Mesodermal cell (in vitro differentiated cells): ENCODE measurements around the gene FKBP5.

Source experiments
- H3K27ac ChIP-seq: 2 replicates; pipeline ENCODE4 v1.7.0; 2013; ENCODE audit warnings: mild to moderate bottlenecking, low read depth, low read length, moderate library complexity; ENCODE audit not compliant: severe bottlenecking
- H3K36me3 ChIP-seq: 2 replicates; pipeline ENCODE4 v1.7.1; 2013; ENCODE audit warnings: mild to moderate bottlenecking, low read length, moderate library complexity; ENCODE audit not compliant: control insufficient read depth, insufficient read depth
- H3K4me1 ChIP-seq: one replicate; pipeline ENCODE4 v1.7.1; 2013; ENCODE audit warnings: mild to moderate bottlenecking, low read length; ENCODE audit not compliant: insufficient read depth, control insufficient read depth, poor library complexity, severe bottlenecking
- H3K4me3 ChIP-seq: 2 replicates; pipeline ENCODE4 v1.7.0; 2013; ENCODE audit warnings: low read length, control low read depth, mild to moderate bottlenecking; ENCODE audit not compliant: insufficient read depth, poor library complexity, severe bottlenecking; ENCODE audit errors: extremely low read depth
- H3K9me3 ChIP-seq: 2 replicates; pipeline ENCODE4 v1.7.1; 2013; ENCODE audit warnings: mild to moderate bottlenecking, low read length, moderate library complexity; ENCODE audit not compliant: control insufficient read depth
- WGBS, 2 experiments: methylation state at CpG; one replicate each; pipeline ENCODE4 v1.1.5; 2013; ENCODE audit warnings: missing lambda C conversion rate in 2 of 2; ENCODE audit not compliant: insufficient coverage in 2 of 2; 5-methylcytosine and 5-hydroxymethylcytosine counted together

FKBP5 gene

DNA sequence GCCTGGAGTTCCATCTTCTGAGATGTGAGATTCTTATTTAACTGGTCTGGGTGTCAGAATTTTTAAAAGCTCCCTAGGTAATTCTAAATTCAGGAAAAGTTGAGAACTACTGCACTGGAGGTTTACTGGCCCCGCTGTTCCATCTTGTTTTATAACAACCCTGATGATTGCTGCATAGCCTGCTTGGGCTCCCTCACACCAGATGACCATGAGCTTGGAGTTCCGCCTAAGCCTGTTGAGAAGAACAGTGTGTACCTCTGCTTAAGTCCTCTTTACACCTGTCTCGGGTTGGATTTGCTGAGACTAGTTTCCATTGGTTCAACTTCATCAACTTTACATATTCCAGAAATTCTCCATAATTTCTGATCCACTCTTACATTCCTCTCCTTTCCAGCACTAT, 77.9 kb downstream of the FKBP5 start:
- Histone ChIP-seq H3K9me3 (no peaks in the 10 kb centered on the region), H3K27ac (no peak overlapping the region), H3K4me1 (no peaks in the 10 kb centered on the region), H3K36me3 (peaks cover 14% of the 10 kb centered on the region), H3K4me3 (no peak overlapping the region)
- 85 to 96% methylated on average over 3 of the region's 3 CpGs for WGBS, 2 experiments

DNA sequence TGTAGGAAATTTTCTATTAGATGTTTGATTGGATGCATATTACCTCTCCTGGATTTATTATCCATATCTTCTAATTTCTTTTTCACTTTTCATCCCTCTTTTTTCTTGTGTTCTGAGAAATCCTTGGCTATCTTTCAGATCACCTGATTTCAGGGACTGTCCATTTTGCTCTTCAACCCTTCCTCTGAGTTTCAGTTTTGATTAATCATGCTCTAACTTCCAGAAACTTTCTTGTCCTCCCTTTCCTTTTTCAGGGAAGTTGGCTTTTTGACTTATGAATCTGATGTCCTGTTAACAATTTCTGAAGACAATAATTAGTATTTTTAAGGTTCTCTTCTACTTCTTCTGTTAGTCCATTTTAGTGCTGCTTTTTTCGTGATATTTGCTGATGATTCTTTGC, 79.1 kb downstream of the FKBP5 start:
- Histone ChIP-seq H3K36me3 (peaks cover 14% of the 10 kb centered on the region), H3K4me1 (no peaks in the 10 kb centered on the region), H3K4me3 (no peak overlapping the region), H3K9me3 (no peaks in the 10 kb centered on the region), H3K27ac (no peak overlapping the region)
- WGBS, 2 experiments = 80 to 83% methylated on average over 1 of the region's 1 CpG

DNA sequence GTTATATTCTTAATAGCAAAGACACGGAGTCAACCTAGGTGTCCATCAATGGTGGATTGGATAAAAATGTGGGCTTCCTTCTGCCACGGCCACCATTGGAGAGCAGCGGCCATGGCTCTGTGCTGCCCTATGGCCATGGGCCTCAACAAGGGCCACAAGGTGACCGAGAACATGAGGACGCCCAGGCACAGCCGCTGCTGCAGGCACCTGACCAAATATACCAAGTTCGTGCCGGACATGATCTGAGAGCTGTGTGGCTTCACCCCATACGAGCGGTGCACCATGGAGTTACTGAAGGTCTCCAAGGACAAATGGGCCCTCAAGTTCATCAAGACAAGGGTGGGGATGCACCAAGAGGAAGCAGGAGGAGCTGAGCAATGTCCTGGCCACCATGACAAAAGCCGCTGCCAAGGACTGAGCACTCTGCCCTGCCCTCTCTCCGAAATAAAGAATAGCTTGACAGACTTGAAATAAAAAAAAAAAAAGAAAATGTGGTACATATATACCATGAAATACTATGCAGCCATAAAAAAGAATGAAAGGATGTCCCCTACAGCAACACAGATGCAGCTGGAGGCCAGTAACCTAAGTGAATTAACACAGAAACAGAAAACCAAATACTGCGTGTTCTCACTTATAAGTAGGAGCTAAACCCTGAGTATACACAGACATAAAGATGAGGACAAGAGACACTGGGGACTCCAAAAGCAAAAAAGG, 81.0 kb downstream of the FKBP5 start:
- Histone ChIP-seq H3K27ac (no peak overlapping the region), H3K36me3 (peaks cover 7% of the 10 kb centered on the region), H3K4me1 (peaks cover 3% of the 10 kb centered on the region), H3K4me3 (no peak overlapping the region), H3K9me3 (no peaks in the 10 kb centered on the region)
- WGBS, 2 experiments = 92 to 94% methylated on average over 9 to 11 of the region's 13 CpGs

DNA sequence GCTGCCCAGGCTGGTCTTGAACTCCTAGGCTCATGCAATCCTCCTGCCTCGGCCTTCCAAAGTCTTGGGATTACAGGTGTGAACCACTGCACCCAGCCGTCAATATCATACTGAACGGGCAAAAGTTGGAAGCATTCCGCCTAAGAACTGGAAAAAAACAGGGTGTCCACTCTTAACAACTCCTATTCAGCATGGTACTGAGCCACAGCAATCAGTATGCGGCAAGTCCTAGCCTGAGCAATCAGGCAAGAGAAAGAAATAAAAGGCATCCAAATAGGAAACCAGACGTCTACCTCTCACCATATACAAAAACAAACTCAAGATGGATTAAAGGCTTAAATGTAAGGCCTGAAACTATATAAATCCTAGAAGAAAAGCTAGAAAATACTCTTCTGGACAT, 83.1 kb downstream of the FKBP5 start:
- Histone ChIP-seq H3K36me3 (peaks cover 7% of the 10 kb centered on the region), H3K9me3 (no peaks in the 10 kb centered on the region), H3K4me1 (peaks cover 23% of the 10 kb centered on the region), H3K27ac (no peak overlapping the region), H3K4me3 (no peak overlapping the region)
- WGBS, 2 experiments = 88 to 98% methylated on average over 4 of the region's 6 CpGs

DNA sequence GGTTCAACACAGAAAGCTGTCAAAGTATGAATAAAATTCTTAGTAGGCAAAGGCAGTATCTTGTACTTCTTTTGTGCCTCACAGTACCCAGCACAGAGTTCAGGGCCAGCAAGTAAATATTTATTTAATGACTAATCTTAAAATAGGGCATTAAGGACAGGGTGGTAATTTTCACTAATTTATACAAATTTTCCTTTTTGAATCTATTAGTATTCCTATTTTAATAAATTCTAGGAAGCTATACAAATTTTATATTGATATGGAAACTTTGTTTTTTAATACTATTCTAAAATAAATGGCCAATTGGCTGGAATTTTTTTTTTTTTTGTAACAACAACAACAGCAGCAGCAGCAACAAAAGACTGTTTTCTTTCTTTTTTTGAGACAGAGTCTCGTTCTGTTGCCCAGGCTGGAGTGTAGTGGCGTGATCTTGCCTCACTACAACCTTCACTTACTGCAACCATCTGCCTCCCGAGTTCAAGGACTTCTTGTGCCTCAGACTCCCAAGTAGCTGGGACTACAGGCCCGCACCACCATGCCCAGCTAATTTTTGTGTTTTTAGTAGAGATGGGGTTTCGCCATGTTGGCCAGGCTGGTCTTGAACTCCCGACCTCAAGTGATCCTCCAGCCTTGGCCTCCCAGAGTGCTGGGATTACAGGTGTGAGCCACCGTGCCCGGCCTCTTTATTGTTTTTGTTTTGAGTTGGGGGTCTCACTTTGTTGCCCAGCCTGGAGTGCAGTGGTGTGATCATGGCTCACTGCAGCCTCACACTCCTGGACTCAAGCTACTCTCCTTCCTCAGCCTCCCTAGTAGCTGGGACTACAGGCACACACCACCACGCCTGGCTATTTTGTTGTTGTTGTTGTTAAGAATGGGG, 85.2 kb downstream of the FKBP5 start:
- 76 to 92% methylated on average over 4 to 6 of the region's 9 CpGs for WGBS, 2 experiments
- Histone ChIP-seq H3K4me1 (peaks cover 24% of the 10 kb centered on the region), H3K9me3 (no peaks in the 10 kb centered on the region), H3K36me3 (peaks cover 7% of the 10 kb centered on the region), H3K4me3 (no peak overlapping the region), H3K27ac (no peak overlapping the region)

DNA sequence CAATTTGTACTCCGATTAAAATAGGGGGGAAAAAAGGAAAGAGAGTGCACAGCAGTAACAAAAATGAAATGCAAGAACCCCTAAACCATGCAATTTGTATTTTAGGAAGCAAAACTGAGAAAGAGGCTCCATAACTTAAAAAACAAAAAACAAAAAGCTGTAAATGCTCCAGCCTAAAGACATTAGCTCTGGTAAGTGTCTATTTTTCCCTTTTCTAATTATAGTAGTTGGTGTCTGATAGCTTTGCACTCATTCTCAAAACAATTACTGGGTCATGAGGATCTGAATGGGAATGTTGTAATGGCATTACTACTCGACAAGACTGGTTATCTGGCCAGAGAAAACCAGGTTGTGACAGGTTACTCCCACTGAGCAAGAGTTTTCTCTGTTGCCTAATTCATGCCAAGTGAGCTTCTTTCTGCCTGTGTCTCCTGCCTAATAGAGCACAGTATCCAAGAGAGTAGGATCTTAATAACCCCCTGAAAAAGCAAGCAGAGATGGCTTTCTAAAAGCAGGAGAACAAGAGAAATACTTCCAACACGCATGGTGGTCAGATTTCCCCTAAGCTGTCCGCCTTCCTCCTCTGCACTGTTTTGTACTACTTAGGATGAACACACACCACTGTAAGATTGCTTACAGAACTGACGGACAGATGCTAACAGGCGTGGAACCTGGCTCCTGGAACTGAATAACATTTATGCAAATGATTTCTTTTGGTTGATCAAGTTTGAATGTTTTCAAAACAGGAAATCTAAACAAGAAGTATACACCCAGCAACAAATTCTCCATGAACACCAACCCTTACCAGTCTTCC, 86.4 kb downstream of the FKBP5 start:
- peak overlapping the region; percentile 84 for H3K27ac ChIP-seq
- peaks cover 24% of the 10 kb centered on the region for H3K4me1 ChIP-seq
- H3K9me3 ChIP-seq = no peaks in the 10 kb centered on the region
- no peak overlapping the region for H3K4me3 ChIP-seq
- 70 to 83% methylated on average over 3 to 4 of the region's 6 CpGs for WGBS, 2 experiments
- H3K36me3 ChIP-seq = peaks cover 2% of the 10 kb centered on the region

DNA sequence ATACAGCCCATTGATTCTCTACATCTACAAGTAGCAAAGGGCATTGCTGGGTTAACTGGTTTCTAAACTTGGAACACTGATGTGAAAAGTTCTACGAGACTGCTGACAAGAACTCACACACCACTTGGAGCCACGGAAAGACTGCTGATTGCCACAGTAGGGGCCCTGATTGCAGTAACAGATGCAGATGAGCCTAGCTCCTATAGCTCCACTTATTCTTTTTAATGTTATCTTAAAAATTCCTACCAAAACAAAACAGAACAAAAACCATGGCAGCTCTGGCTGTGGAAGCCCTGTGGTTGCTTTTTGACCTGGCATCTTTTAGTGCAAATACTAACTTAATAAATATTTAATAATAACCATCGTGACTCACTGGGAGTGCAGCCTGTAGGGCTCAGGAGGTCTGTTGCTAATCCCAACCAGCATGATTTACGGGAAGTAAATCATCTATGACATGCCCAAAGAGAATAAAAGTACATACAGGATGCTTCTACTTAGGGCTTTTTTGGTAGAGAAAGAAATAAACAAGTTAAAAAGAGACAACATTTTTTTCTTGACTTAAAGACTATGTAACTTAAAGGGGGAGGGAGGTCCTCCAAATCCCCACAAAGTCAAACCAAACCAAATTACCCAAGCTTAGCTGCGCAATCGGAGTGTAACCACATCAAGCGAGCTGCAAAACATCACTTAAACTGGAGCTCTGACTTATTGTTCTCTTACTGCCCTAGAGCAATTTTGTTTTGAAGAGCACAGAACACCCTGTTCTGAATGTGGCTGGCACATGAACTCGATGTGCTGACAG, 87.2 kb downstream of the FKBP5 start:
- WGBS, 2 experiments = 49 to 66% methylated on average over 5 to 7 of the region's 8 CpGs
- H3K27ac ChIP-seq = peak overlapping the region; percentile 84
- H3K36me3 ChIP-seq = peaks cover 2% of the 10 kb centered on the region
- no peak overlapping the region for H3K4me3 ChIP-seq
- H3K9me3 ChIP-seq = no peaks in the 10 kb centered on the region
- H3K4me1 ChIP-seq = peaks cover 29% of the 10 kb centered on the region

DNA sequence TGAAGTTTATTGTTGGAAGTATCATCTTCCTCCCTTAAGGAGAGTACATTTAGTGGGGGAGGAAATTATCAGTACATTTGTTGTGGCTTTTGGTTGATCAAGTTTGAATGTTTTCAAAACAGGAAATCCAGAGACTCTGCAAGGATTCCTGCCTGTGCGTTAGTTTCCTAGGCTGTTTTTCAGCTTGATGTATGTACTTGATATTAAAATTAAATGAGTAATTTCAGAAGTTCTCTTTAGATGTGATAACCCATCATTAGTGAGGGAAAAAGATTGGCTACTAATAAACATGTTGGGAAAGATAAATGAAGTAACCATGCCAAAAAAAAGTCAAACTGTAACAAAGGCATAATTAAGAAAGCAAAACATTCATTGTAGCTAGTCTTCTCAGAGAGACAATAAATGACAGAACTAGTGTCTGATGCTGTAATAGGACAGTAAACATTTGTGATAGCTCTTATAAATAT, 88.0 kb downstream of the FKBP5 start:
- H3K27ac ChIP-seq = peak overlapping the region; percentile 84
- peaks cover 29% of the 10 kb centered on the region for H3K4me1 ChIP-seq
- H3K36me3 ChIP-seq = peaks cover 4% of the 10 kb centered on the region
- WGBS, 2 experiments = 100% methylated on average over 1 of the region's 1 CpG; no CpG with 5 or more reads in 1 of the 2 experiments
- no peak overlapping the region for H3K4me3 ChIP-seq
- H3K9me3 ChIP-seq = no peaks in the 10 kb centered on the region

DNA sequence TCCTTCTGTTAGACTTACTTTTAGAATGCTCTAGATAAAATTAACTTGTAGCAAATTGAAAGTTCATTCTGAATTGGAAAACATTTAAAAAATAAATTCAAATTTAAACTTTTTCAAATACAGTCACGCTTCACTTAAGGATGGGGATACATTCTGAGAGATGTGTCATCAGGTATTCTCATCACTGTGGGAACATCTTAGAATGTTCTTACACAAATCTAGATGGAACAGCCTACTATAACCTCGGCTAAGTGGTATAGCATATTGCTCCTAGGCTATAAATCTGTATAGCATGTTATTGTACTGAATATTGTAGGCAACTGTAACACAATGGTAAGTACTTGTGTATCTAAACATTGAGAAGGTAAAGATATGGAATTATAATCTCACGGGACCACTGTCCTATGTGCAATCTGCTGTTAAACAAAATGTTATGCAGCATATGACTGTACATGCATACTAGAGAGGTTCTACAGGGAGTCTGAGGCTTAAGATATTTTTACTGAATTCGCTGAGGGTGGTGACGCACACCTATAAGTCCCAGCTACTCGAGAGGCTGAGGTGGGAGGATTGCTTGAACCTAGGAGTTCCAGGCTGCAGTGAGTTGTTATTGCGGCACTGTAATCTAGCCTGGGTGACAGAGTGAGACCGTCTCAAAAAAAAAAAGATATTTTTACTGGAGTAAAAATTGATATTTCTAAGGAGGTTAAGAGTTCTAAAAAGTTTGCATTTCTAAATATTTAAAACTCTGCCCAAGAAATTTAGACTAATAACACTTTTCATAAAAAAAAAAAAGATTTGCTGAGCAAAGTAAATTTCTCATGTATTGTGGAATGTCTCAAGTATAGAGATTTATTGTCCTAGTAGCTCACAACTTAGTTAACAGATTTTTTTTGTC, 88.7 kb downstream of the FKBP5 start:
- H3K4me3 ChIP-seq = no peak overlapping the region
- H3K27ac ChIP-seq = peak overlapping the region; percentile 84
- 92 to 95% methylated on average over 4 of the region's 8 CpGs for WGBS, 2 experiments
- H3K36me3 ChIP-seq = peaks cover 4% of the 10 kb centered on the region
- H3K4me1 ChIP-seq = peaks cover 29% of the 10 kb centered on the region
- no peaks in the 10 kb centered on the region for H3K9me3 ChIP-seq
